Measurements from ENCODE around the gene PPP1CA.
"Not testable (repeated sequence)": the region's sequence is repeated elsewhere in the genome, so short reads cannot be mapped to it uniquely, and the experiment has no call there.

- TF ChIP-seq POLR2AphosphoS5, POLR2A (IDR thresholded peaks at IDR 0.05): not testable (repeated sequence)
Observed at GRCh38 chr11:67402192-67402839, 658 bp upstream of the PPP1CA start.
